Endothelial cell of umbilical vein (primary cell): ENCODE measurements around the gene PXMP4. TPM values are rescaled to one million over a fixed set of nuclear protein-coding genes. Genes with fewer than 3 reads are reported as not detected.

Experiments used
- BruUV-seq: library from RNA; stranded (reverse); fragments of 400-500 nt; replicated peaks from 2 replicates; lab custom pipeline; 2021; lab: Mats Ljungman, UMichigan
- CTCF ChIA-PET: fragments of 300-600, 350-600 bp; sonication (Branson Sonifier 250); formaldehyde crosslinking; loops from one replicate; lab custom pipeline; 2021; ENCODE audit warnings: antibody characterized with exemption, inconsistent platforms; lab: Charles Lee
- POLR2A ChIA-PET: fragments of 300-600, 350-600 bp; sonication (Branson Sonifier 250); formaldehyde crosslinking; loops from one replicate; lab custom pipeline; 2021; ENCODE audit warnings: antibody characterized with exemption, inconsistent platforms; lab: Charles Lee
- DNase-seq: peaks from one replicate; pipeline ENCODE4 v3.0.0-alpha.2; 2011; ENCODE audit warnings: low read depth, low spot score
- FAIRE-seq: peaks from 2 replicates; lab custom pipeline; 2011; peaks lifted over from hg19 to GRCh38; lab: Jason Lieb, UNC
- H2AFZ ChIP-seq: 2 replicates; pipeline ENCODE4 v1.6.0; 2012; ENCODE audit warnings: low read depth, low read length, control low read depth, inconsistent platforms
- H3K27ac ChIP-seq: 2 replicates; pipeline ENCODE4 v1.5.1; 2011; ENCODE audit warnings: low read depth, mild to moderate bottlenecking, control low read depth, low read length, moderate library complexity; ENCODE audit not compliant: insufficient read depth
- H3K27me3 ChIP-seq, 2 experiments: 2 replicates each; pipeline versions ENCODE4 v1.6.0 to v1.6.1; 2011; ENCODE audit warnings: low read length in 2 of 2, mixed read lengths in 1 of 2; ENCODE audit not compliant: control insufficient read depth in 2 of 2, insufficient read depth in 2 of 2
- H3K36me3 ChIP-seq, 2 experiments: 2 replicates in 1 of 2; 3 replicates in 1 of 2; pipeline ENCODE4 v1.5.1; 2011; ENCODE audit warnings: low read length in 2 of 2, mild to moderate bottlenecking in 1 of 2, moderate library complexity in 1 of 2; ENCODE audit not compliant: control insufficient read depth in 2 of 2, insufficient read depth in 2 of 2; ENCODE audit errors: extremely low read depth in 1 of 2
- H3K4me1 ChIP-seq: 3 replicates; pipeline ENCODE4 v1.5.1; 2011; ENCODE audit warnings: mild to moderate bottlenecking, low read length; ENCODE audit not compliant: control insufficient read depth, insufficient read depth; ENCODE audit errors: extremely low read depth
- H3K4me2 ChIP-seq: 2 replicates; pipeline ENCODE4 v1.6.1; 2011; ENCODE audit warnings: low read length, control low read depth, mixed read lengths; ENCODE audit not compliant: insufficient read depth
- H3K4me3 ChIP-seq, 3 experiments: fragments of 200-600 bp in 1 of 3; sonication (generic), shearing (Covaris generic) in 1 of 3; replicated peaks in 1 of 3; 2 replicates each; pipeline ENCODE4 v1.5.1; 2011 to 2016; ENCODE audit warnings: control low read depth in 3 of 3, low read length in 3 of 3, mild to moderate bottlenecking in 2 of 3, inconsistent platforms in 1 of 3, low read depth in 1 of 3, moderate library complexity in 1 of 3; ENCODE audit not compliant: insufficient read depth in 1 of 3
- H3K79me2 ChIP-seq: 2 replicates; pipeline ENCODE4 v1.6.0; 2012; ENCODE audit warnings: low read length, inconsistent platforms; ENCODE audit not compliant: control insufficient read depth, insufficient read depth
- H3K9ac ChIP-seq: replicated peaks from 2 replicates; pipeline ENCODE3; 2011; ENCODE audit warnings: low read length, control low read depth; ENCODE audit not compliant: insufficient read depth; ENCODE audit errors: extremely low read depth
- H3K9me1 ChIP-seq: replicated peaks from 3 replicates; pipeline ENCODE4 v1.6.0; 2011; ENCODE audit warnings: mild to moderate bottlenecking, low read length; ENCODE audit not compliant: control insufficient read depth, insufficient read depth; ENCODE audit errors: extremely low read depth
- H3K9me3 ChIP-seq: replicated peaks from 2 replicates; pipeline ENCODE4 v1.5.1; 2012; ENCODE audit warnings: low read length, inconsistent platforms; ENCODE audit not compliant: control insufficient read depth, insufficient read depth
- H4K20me1 ChIP-seq: replicated peaks from 2 replicates; pipeline ENCODE3; 2011; ENCODE audit warnings: mild to moderate bottlenecking, low read length; ENCODE audit not compliant: control insufficient read depth, insufficient read depth; ENCODE audit errors: extremely low read depth
- CTCF ChIP-seq, 2 donors: IDR thresholded peaks; 1 replicate in 1 of 2; 2 replicates in 1 of 2; pipeline ENCODE4 v1.5.1; 2011; ENCODE audit warnings: low read length in 2 of 2, mild to moderate bottlenecking in 2 of 2, moderate library complexity in 2 of 2, control low read depth in 1 of 2, inconsistent platforms in 1 of 2, low read depth in 1 of 2; ENCODE audit not compliant: insufficient read depth in 1 of 2; ENCODE audit errors: extremely low read depth in 1 of 2
- EZH2 ChIP-seq: IDR thresholded peaks from 2 replicates; pipeline ENCODE4 v1.6.1; 2012; ENCODE audit warnings: borderline replicate concordance, low read depth, mild to moderate bottlenecking, moderate library complexity, low read length, inconsistent platforms; ENCODE audit not compliant: severe bottlenecking
- JUN ChIP-seq: IDR thresholded peaks from 2 replicates; pipeline ENCODE4 v1.6.1; 2011; ENCODE audit warnings: borderline replicate concordance, low read depth; ENCODE audit not compliant: insufficient read length, insufficient read depth
- MAX ChIP-seq: IDR thresholded peaks from 2 replicates; pipeline ENCODE4 v1.6.1; 2011; ENCODE audit not compliant: insufficient read depth, insufficient read length
- POLR2A ChIP-seq: IDR thresholded peaks from 2 replicates; pipeline ENCODE4 v1.6.1; 2012; ENCODE audit warnings: low read depth, mild to moderate bottlenecking, control low read depth, low read length
- POLR2AphosphoS5 ChIP-seq: IDR thresholded peaks from 2 replicates; pipeline ENCODE4 v1.6.1; 2012; ENCODE audit warnings: low read depth, mild to moderate bottlenecking, control low read depth, low read length, moderate library complexity; ENCODE audit not compliant: insufficient read depth
- dilution Hi-C: fragments of 300-500 bp; cut with MboI; formaldehyde crosslinking; loops from one replicate; pipeline ENCODE4 v1.15.0; 2019; ENCODE audit warnings: low sequenced_read_pairs; ENCODE audit not compliant: extremely low pct_ligation_motif_present
- intact Hi-C: fragments of 100-400 bp; cut with micrococcal nuclease; formaldehyde crosslinking; loops from one replicate; pipeline ENCODE4 v1.10.0; 2022
- polyA plus RNA-seq, 4 experiments: library from polyadenylated mRNA; depleted of rRNA in 3 of 4; stranded (reverse) in 3 of 4; unstranded in 1 of 4; fragments of >200 nt; gene quantifications; 2 replicates each; pipeline versions ENCODE4 v1.2.1 to v1.2.3, GENCODE V29; 2011 to 2012; ENCODE audit warnings: missing spikeins in 1 of 4
- total RNA-seq: library from RNA; stranded (reverse); gene quantifications from 2 replicates; pipeline ENCODE4 v1.2.3, GENCODE V29; 2021

The PXMP4 gene
- total and polyA plus RNA-seq, 2 donors (not counting 3 experiments of a cell fraction or from before 2014, with no cell fraction given), result 6.9 to 8.5 TPM

GRCh38 chr20:33660685-33661058 is 59.4 kb downstream of the PXMP4 start:
- CTCF ChIA-PET, result interaction anchor here (1.1 kb wide), 1 partner anchor 15 kb away, joined by 3 read pairs; no protein-coding TSS in a partner anchor

More at GRCh38 chr20:33660685-33661058, 59.4 kb downstream of the PXMP4 start:
- Histone ChIP-seq H3K27ac (no peak overlapping the region), H3K9me1 (no peaks in the 10 kb centered on the region), H3K9me3 (no peaks in the 10 kb centered on the region), H3K27me3 (no peaks in the 10 kb centered on the region), H3K79me2 (no peaks in the 10 kb centered on the region), H3K9ac (no peak overlapping the region), H2AFZ (no peak overlapping the region), H3K4me3 (no peak overlapping the region), H3K36me3 (no peaks in the 10 kb centered on the region), H3K4me1 (peaks cover 11% of the 10 kb centered on the region), H3K4me2 (no peak overlapping the region), H4K20me1 (no peaks in the 10 kb centered on the region)
- POLR2A ChIA-PET, result no interaction called here
- no TSS peak for BruUV-seq
- dilution Hi-C loops (no loop called here), intact Hi-C loops (loop anchor here (10.0 kb wide), 1 partner anchor 334 kb away; the partner anchor contains the start of gene RALY)
- DNase-seq (no peak), FAIRE-seq (no peak)
- TF ChIP-seq POLR2A, result no peak
- TF ChIP-seq POLR2AphosphoS5, result no peak
- no peak for TF ChIP-seq EZH2
- TF ChIP-seq MAX, result no peak
- TF ChIP-seq JUN, result no peak
- TF ChIP-seq CTCF (IDR thresholded peaks at IDR 0.05; ENCODE audit: extremely low read depth in 1 of 2, insufficient read depth in 1 of 2, low read depth in 1 of 2, low read length in 2 of 2), result no peak
